OCI-LY1 (cell line): Measurements from ENCODE around the gene LHFPL5.

Experiments
- H2AFZ ChIP-seq: fragments of 200-600 bp; sonication (generic), shearing (Covaris generic); 2 replicates; pipeline ENCODE4 v1.6.0; 2014; ENCODE audit warnings: antibody characterized with exemption, mild to moderate bottlenecking, low read length
- H3F3A ChIP-seq: fragments of 200-600 bp; sonication (generic), shearing (Covaris generic); 2 replicates; pipeline ENCODE4 v1.6.0; 2014; ENCODE audit warnings: mild to moderate bottlenecking, antibody characterized with exemption, low read length, moderate library complexity; ENCODE audit not compliant: insufficient read depth
- H3K27ac ChIP-seq: fragments of 200-600 bp; sonication (generic); 2 replicates; pipeline ENCODE4 v1.5.1; 2014; ENCODE audit warnings: low read length, mixed run types, mild to moderate bottlenecking, low read depth; ENCODE audit not compliant: poor library complexity, severe bottlenecking
- H3K27me3 ChIP-seq: fragments of 200-600 bp; sonication (generic); 2 replicates; pipeline ENCODE4 v1.6.0; 2014; ENCODE audit warnings: antibody characterized with exemption, mild to moderate bottlenecking, low read length, moderate library complexity; ENCODE audit not compliant: insufficient read depth
- H3K36me3 ChIP-seq: fragments of 200-600 bp; sonication (generic); 2 replicates; pipeline ENCODE4 v1.6.1; 2014; ENCODE audit warnings: mild to moderate bottlenecking, antibody characterized with exemption, low read length, moderate library complexity, mixed read lengths; ENCODE audit not compliant: insufficient read depth
- H3K4me1 ChIP-seq: fragments of 200-600 bp; sonication (generic); 2 replicates; pipeline ENCODE4 v1.5.1; 2014; ENCODE audit warnings: mild to moderate bottlenecking, low read length, moderate library complexity; ENCODE audit not compliant: insufficient read depth, severe bottlenecking
- H3K4me2 ChIP-seq: fragments of 200-600 bp; sonication (generic), shearing (Covaris generic); 2 replicates; pipeline ENCODE4 v1.6.1; 2014; ENCODE audit warnings: low read length
- H3K4me3 ChIP-seq: fragments of 200-600 bp; sonication (generic); 2 replicates; pipeline ENCODE4 v1.5.1; 2014; ENCODE audit warnings: low read length, low read depth, mild to moderate bottlenecking, mixed read lengths; ENCODE audit not compliant: poor library complexity, severe bottlenecking
- H3K79me2 ChIP-seq: fragments of 200-600 bp; shearing (Covaris generic); 2 replicates; pipeline ENCODE4 v1.6.1; 2016; ENCODE audit warnings: mixed run types, low read length, mixed read lengths; ENCODE audit not compliant: insufficient read depth
- H3K9ac ChIP-seq: fragments of 200-600 bp; sonication (generic), shearing (Covaris generic); 2 replicates; pipeline ENCODE4 v1.6.1; 2014; ENCODE audit warnings: mild to moderate bottlenecking, low read length, mixed read lengths
- H3K9me2 ChIP-seq: fragments of 200-600 bp; sonication (generic), shearing (Covaris generic); 2 replicates; pipeline ENCODE4 v1.6.1; 2014; ENCODE audit warnings: low read depth, mild to moderate bottlenecking, low read length, mixed read lengths
- H3K9me3 ChIP-seq: fragments of 200-600 bp; shearing (Covaris generic); 2 replicates; pipeline ENCODE4 v1.6.1; 2014; ENCODE audit warnings: low read length, mixed read lengths
- H4K20me1 ChIP-seq: fragments of 200-600 bp; sonication (generic), shearing (Covaris generic); 2 replicates; pipeline ENCODE4 v1.6.0; 2016; ENCODE audit warnings: mild to moderate bottlenecking, low read length; ENCODE audit not compliant: insufficient read depth
- CTCF ChIP-seq: fragments of 200-600 bp; sonication (generic), shearing (Covaris generic); IDR thresholded peaks from 2 replicates; pipeline ENCODE4 v1.5.1; 2017; ENCODE audit warnings: mild to moderate bottlenecking, antibody characterized with exemption, low read length, moderate library complexity, mixed read lengths
- EZH2 ChIP-seq: fragments of 200-600 bp; sonication (generic), shearing (Covaris generic); IDR thresholded peaks from 2 replicates; pipeline ENCODE4 v1.8.0; 2017; ENCODE audit warnings: borderline replicate concordance, mixed run types, mild to moderate bottlenecking, antibody characterized with exemption, low read length, moderate library complexity, mixed read lengths

The LHFPL5 gene

GRCh38 chr6:35790683-35791082 is 14.5 kb upstream of the LHFPL5 start:
- no peak for TF ChIP-seq CTCF
- no peak for TF ChIP-seq EZH2
- no peaks in the 10 kb centered on the region for H3K9me3 ChIP-seq
- H3F3A ChIP-seq = no peaks in the 10 kb centered on the region
- H3K27ac ChIP-seq = no peak overlapping the region
- no peaks in the 10 kb centered on the region for H3K4me1 ChIP-seq
- no peak overlapping the region for H2AFZ ChIP-seq
- no peaks in the 10 kb centered on the region for H3K9me2 ChIP-seq
- peaks cover 18% of the 10 kb centered on the region; the same call in 1 of the 2 replicates for H3K27me3 ChIP-seq
- H3K4me2 ChIP-seq = no peak overlapping the region
- H3K4me3 ChIP-seq = no peak overlapping the region
- no peaks in the 10 kb centered on the region for H4K20me1 ChIP-seq
- no peaks in the 10 kb centered on the region for H3K79me2 ChIP-seq
- no peaks in the 10 kb centered on the region for H3K36me3 ChIP-seq
- no peak overlapping the region for H3K9ac ChIP-seq

- Histone ChIP-seq H2AFZ (no peak overlapping the region), H4K20me1 (no peaks in the 10 kb centered on the region)
Measured at GRCh38 chr6:35794536-35795452, 10.4 kb upstream of the LHFPL5 start.

GRCh38 chr6:35795453-35796071 is 9.6 kb upstream of the LHFPL5 start:
- no peaks in the 10 kb centered on the region for H3F3A ChIP-seq

More at GRCh38 chr6:35794536-35795452, 10.4 kb upstream of the LHFPL5 start:
- Histone ChIP-seq H3K9me3 (no peaks in the 10 kb centered on the region), H3K27me3 (peaks cover 12% of the 10 kb centered on the region), H3K4me1 (no peaks in the 10 kb centered on the region), H3K27ac (no peak overlapping the region), H3K9me2 (no peaks in the 10 kb centered on the region), H3F3A (no peaks in the 10 kb centered on the region), H3K9ac (no peak overlapping the region), H3K79me2 (no peaks in the 10 kb centered on the region), H3K4me3 (no peak overlapping the region), H3K36me3 (no peaks in the 10 kb centered on the region), H3K4me2 (no peak overlapping the region)
- TF ChIP-seq EZH2 (no peak), CTCF (no peak)

More at GRCh38 chr6:35795453-35796071, 9.6 kb upstream of the LHFPL5 start:
- no peak overlapping the region for H3K4me3 ChIP-seq
- TF ChIP-seq EZH2 = no peak
- TF ChIP-seq CTCF = no peak
- no peak overlapping the region for H2AFZ ChIP-seq
- H3K9me2 ChIP-seq = no peaks in the 10 kb centered on the region
- no peak overlapping the region for H3K4me2 ChIP-seq
- no peak overlapping the region for H3K9ac ChIP-seq
- H3K79me2 ChIP-seq = no peaks in the 10 kb centered on the region
- H4K20me1 ChIP-seq = no peaks in the 10 kb centered on the region
- no peak overlapping the region for H3K27ac ChIP-seq
- H3K36me3 ChIP-seq = no peaks in the 10 kb centered on the region
- peaks cover 12% of the 10 kb centered on the region for H3K27me3 ChIP-seq
- no peaks in the 10 kb centered on the region for H3K9me3 ChIP-seq
- H3K4me1 ChIP-seq = no peaks in the 10 kb centered on the region
